Measurements from ENCODE around the gene ZNF761. TPM values are rescaled to one million over a fixed set of nuclear protein-coding genes. Genes with fewer than 3 reads are reported as not detected.

The ZNF761 gene
- total RNA-seq, 4 donors from 2014 or later: 13.8 to 16.1 (median 15.2) TPM

GRCh38 chr19:53396525-53396868 lies 35.3 kb upstream of the ZNF761 start:
- no peak for TF ChIP-seq CTCF (IDR thresholded peaks at IDR 0.05; ENCODE audit: low read depth)

GRCh38 chr19:53409505-53410204 lies 22.1 kb upstream of the ZNF761 start:
- no peak for TF ChIP-seq CTCF (IDR thresholded peaks at IDR 0.05; ENCODE audit: low read depth)

GRCh38 chr19:53422551-53422950 lies 9.2 kb upstream of the ZNF761 start:
- no peak for TF ChIP-seq CTCF (IDR thresholded peaks at IDR 0.05; ENCODE audit: low read depth)

- no peak for TF ChIP-seq CTCF (IDR thresholded peaks at IDR 0.05; ENCODE audit: low read depth)
Measured at GRCh38 chr19:53424968-53425597, 6.7 kb upstream of the ZNF761 start.

- no peak for TF ChIP-seq CTCF (IDR thresholded peaks at IDR 0.05; ENCODE audit: low read depth)
Measured at GRCh38 chr19:53432088-53432661, 391 bp downstream of the ZNF761 start.

- no peak for TF ChIP-seq CTCF (IDR thresholded peaks at IDR 0.05; ENCODE audit: low read depth)
Measured at GRCh38 chr19:53455828-53456227, 24.0 kb downstream of the ZNF761 start.

- TF ChIP-seq CTCF (IDR thresholded peaks at IDR 0.05; ENCODE audit: low read depth): no peak
Measured at GRCh38 chr19:53461866-53462265, 30.1 kb downstream of the ZNF761 start.

Data from subcutaneous adipose tissue (tissue), 4 donors.